Cerebellar nuclear complex (tissue), 1 donor: ENCODE results near the gene GMDS.

ENCODE experiments used
- DNase-seq, 2 experiments: peaks; one replicate each; lab custom pipeline; 2025; lab: John Stamatoyannopoulos, UW

Gene GMDS

DNA sequence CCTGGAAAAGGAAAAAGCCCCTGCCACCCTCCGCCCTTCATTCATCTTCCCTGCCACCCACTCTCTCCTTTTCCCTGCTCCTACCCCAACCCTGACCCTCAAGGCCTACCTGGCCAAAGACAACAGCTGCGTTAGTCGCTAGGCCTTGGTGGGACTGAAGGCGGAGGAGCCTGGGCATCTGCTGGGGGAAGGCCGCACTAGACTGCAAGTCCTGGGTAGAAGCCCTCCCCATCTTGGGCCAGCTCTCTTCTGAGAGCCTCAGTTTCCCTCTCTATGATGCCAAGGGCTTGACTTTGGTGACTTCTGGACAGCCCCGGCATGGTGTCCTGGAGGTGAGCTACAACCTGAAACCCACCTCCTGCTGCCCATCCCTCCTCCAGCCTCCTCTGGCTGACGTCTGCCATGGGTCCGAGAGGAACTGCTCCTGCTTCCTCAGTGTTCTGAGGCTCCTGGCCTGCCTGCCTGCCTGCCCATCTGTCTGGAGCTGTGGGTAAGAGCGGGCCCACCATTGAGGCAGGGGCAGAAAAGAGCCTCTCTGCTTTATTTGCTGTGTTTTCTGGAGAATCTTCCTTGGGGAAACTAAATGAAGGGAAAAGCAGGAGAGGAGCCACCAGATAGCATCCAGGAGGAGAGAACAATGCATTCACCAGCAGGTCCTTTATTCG, 643.2 kb downstream of the GMDS start:
- DNase-seq, result no peak

DNA sequence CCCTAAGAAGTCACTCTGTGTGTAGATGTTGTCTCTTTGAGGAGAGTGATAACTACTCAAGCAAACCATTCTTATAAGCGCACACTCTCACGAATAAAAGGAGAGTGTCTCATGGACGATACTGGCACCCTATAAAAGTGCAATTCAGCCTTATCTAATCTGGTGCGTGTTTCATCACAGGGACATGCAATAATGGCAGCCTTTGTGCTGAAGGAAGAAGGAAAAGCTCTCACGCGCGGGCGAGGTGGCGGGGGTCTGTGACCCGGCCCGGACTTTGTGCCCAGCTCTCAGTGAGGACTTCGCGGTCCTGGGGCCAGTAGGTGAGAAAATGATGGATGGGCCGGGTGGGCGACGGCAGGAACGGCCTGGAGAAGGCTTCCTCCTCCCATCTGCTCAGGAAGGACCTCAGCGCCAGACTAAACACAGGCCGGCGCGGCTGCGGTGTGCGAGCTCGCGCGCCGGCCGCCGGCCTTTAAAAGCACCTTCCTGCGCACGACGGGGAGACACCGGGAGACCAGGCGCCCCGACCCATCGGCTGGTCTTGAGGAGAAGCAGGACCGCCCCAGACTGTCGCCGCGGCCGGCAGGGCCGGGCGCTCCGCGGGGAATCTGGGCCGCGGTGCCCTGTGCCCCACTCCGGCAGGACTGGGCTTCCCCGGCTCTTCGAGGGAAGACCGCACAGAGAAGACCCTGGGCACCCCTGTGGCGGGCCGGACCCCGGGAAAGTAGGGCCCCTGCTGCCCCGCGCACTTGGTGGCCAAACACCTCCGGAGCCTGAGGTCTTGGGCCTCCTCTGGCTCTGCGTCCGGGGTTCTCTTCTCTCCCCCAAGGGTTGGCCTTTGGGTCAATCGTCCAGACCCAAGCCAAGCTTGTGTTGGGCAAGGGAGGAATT, 644.0 kb downstream of the GMDS start:
- DNase-seq, result no peak

DNA sequence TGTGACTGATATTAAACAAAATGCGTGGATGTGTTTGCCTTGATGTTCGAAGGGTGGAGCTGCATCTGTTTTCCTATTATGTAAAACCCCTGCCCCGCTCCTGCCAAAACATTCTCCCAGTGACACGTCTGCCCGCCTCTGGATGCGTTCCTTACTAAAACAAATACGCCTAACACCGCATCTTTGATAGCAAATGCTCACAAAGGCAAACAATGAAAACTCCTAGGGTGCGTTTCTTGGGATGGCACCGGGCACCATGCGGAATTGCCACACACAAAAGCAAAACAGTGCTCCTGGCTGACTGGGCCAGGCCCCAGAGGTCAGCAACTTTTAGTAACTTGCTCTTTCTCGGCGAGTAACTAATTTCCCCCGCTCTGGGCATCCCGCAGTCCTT, 644.6 kb downstream of the GMDS start:
- DNase-seq, result no peak

DNA sequence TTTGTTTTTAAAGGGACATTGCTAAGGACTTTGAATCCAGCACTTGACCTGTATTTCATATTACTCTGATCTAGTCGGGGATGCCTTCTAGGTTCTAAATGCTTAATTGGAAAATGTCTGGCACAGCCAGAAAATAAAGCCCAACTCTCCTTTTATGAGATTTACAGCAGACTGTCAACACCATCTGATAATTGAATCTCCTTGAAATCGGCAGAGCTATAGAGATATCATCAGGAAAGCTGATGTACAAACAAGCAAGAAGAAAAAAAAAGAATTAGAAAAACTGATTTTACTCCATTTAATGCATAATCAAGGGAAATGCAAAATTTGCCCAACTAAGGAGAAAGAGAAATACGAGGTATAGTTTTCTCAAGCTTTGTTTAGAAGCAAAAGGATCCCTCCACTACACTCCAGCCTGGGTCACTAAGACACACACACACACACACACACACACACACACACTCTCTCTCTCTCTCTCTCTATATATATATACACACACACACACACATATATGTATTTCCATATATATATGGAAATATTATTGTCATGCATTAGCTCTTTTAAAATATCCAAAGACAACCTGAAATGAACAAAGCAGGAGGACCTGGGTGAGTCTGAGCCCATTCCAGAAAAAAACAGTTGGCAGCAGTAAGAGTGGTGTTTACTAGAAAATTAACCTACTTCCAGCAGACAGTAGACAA, 645.2 kb downstream of the GMDS start:
- DNase-seq, result no peak

DNA sequence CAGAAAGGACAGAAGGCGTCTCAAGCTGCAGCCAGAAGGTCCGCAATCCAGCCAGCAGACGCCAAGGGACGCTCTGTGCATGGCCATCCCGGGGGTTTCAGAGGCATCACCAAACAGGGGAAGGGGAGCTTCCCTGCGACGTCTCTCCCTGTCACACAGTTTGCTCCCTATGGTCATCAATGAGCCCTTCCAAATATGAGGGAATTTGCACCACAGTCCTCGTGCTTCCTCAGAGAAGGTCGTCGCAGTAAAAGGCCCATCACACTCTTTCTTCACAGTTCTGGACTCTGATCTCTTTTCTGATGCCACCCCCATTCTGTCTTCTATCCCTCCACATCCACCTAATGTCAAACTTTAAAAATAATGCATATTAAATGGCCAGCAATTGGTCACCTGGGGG, 645.9 kb downstream of the GMDS start:
- no peak for DNase-seq

DNA sequence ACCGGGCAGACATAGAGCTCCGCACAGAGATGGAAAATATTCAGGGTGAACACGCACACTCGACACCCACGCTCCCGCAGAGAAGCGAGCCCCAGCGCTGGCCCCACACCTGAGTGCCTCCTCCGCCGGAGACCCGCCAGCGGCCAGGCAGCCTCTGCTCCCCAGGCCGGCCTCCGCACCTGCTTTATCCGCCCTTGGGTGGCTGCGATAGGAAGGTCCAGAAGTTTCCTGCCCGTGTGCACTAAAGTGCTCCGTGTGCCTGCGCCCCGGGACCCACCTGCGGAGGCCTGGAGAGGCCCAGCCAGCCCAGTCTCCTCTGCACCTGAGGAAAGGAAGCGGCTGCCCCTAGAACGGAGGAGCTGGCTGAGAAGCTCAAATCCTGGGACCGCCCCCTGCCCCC, 646.5 kb downstream of the GMDS start:
- DNase-seq, result no peak

DNA sequence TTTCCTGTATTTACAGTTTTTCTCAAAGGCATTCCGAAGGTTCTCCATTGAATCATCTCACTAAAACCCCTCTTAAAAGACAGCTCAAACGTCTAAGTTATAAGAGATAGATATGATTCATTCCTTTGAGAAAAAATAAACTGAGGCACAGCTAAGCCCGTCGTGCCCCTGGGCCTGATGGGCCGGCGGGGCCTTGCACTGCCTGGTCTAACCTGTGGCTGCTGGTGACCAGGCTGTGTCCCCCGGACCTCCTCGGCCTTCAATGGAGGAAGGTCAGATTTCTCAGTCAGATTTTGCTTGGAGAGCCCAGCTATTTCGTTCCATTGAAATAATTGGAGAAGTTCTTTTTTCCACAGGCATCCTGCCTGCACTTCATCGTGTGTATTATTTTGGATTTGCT, 647.0 kb downstream of the GMDS start:
- no peak for DNase-seq

DNA sequence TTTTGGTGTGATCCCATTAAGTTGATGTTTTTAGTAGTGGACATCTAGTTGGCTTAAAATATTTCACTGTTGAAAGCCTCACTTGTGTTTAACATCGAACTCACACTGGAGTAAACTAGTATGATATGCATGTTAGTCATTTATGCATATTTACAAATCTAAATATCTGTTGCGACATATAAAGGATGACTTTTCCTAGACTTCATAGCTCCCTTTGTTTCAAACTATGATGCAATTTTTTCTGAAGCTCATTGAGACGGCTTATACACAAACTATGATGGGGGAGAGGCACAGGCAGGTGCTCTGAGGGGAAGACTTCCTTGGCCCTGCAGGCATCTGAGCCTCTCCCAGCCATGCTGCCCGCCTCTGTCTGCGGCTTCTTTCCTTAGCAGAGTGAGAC, 647.5 kb downstream of the GMDS start:
- no peak for DNase-seq

DNA sequence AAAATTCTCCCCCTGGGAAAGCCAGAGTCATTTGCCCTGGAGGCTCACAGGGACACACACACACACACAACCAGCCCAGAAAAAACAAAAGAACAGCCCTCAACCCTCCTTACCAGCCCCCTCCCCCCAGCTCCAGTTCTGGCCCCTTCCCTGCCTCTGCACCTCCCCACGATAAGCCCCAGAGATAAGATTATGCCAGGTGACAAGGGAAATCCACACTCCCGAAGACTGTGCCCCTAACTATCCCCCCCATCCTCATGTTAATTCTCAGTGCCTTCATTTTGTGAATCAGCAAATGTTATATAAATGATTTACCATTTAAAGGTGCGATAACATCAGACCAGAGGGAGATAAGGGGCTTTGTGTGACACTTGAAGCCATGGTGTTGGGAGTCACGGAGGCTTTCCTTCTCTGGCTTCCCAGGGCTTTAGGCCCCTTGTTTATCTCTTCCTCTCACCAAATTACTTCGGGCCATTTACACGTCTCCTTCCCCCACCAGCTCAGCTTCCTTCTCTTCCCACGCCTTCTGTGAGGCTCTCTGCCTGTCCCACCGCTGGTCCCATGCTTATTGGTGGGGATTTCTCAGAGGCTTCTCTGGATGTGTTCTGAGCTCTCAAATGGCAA, 648.2 kb downstream of the GMDS start:
- DNase-seq, result no peak

DNA sequence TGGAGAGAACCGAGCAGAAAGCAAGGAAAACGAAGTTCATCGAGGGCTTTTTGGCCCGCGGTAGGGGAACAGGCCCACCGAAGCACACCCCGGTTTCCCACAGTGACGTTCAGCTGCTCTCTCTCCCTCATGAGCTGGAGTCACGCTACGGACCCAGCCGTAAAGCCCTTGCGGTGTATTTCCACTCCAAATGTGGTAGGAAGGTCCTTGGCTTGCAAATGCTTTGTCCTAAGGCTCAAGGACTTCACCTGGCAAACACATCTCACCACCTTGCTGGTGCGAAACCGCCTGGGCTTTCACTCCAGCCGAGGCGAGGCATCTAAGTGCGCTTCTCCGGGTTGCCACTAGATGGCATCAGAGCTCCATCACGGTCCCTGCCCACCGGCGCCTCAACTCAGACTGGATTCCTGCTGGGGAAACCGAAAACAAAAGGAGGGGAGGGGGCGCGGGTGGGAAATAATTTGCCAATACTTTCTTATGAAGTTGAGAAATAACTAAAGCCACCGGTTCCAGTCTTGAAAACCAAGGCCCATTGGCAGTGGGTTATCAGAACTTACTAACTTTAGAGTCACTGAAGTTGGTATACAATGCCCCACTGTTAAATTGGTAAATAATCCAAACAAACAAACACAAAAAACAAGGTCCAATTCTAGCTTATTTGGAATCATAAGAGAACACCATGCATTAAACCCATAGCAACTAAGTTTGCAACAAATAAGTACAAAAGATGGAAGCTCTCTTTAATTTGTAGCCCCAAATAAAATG, 649.1 kb downstream of the GMDS start:
- DNase-seq, result no peak

DNA sequence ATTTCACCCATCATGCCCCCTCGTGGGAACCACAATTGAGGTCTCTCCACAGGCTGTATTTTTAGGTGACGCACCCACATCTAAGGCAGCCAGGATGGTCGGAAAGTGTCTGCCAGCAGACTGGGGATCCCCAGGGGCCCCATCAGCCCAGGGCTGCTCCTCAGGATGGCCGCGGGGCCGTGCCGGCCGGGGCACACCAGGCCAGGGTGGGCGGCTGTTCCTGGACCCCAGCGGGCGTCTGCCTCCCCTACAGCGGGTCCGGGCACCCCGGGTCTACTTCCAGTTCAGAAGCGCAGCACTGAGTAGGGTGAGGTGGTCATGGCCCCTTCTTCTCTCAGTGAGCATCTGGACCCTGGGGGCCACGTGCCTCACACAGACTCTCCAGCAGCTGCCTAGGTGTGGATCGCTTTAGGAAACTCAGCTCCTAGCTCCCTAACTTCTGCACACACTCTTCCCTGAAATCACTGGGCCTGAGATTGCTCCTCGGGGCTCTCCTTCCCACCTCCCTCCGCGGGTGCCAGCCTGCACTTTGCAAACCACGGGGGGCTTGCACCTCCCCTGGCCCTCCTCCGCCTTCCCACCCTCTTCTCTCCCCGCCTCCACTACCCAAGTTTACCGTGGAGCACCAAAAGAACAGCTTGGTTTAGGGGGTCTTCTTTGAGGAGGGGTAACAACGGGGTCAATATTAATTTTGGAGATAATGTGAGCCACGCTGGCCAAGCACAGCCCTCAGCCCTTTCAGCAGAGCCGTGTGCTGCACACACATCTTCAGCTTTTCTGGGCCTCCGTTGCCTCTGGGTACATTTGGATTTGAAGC, 649.9 kb downstream of the GMDS start:
- no peak for DNase-seq

DNA sequence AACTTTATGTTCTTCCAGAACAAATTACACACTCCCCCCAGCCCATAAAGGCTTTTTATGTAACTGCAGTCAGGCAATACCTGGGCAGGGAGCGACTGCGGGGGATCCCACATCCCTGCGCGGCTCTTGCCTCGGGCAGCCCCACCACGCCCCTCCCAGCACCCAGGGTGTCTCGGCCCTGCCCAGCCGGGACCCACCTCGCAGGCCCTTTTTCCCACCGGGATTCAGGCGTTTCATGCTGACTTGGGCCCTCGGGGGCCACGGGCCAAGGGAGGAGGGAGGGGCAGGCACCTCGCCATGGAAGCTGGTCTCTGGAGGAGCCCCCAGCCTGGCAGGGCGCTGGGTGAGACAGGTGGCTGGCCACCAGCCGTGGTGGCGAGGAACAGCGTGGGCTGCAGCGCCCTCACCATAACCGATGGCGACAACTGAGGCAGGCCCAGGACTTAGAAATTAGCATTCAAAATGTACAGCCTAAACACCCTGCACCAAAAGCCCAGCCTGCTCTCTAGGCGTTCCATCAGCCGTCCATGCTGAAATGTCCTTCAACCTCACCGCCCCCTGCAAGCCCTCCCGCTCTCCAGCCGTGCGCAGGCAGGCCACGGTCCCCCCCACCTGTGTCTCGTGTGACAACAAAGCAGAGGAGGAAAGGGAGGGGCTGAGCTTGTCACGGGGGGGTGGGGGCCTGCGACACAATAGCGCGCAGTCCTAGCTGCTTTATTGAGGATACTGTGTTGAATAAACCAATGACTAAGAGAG, 650.8 kb downstream of the GMDS start:
- no peak for DNase-seq

DNA sequence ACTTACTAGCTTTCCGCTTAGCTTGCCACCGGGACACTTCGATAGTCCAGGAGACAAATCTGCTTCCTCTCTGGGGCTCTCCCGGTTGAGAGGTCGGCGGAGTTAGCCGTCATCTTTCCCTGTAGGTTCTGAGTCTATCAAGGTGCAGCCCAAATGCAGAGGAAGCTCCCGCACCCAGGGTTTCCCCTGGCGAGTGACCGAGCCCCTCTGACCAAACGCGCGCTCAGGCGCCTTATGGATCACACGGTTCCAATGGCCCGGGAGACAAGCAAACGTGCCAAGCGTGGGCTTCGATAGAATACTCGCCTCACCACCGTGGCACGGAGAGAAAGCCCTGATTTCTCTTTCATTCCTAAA, 651.5 kb downstream of the GMDS start:
- DNase-seq, result no peak

DNA sequence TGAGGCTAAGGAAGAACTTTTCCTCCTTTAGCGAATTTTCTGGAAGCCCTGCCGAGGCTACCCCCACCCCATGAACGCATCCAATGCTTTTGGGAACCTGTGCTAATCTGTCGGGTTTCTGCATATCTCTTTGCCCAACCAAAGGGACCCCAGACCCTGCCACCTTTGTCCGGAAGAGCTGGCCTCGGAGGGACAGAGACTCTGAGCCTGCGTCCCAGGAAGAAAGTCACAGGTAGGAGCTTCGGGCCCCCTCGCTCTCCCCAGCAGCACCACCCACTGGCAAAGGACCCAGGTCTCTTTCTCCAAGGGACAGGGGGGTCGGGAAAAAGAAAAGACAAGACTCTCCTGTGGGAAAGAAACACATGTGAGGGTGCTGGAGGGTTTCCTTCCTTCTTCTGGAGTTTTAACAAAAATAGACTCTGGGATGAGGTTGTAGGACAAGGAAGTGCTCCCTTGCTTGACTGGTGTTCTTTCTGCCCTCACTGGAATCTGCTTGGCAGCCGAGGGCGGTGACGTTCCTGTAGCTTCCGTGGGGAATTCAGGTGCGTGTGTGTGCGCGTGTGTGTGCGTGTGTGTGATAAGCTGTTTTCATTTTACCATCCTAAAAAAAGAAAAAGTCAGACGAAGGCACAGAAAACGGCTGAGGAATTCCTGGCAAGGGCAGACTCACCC, 652.0 kb downstream of the GMDS start:
- DNase-seq, result no peak

DNA sequence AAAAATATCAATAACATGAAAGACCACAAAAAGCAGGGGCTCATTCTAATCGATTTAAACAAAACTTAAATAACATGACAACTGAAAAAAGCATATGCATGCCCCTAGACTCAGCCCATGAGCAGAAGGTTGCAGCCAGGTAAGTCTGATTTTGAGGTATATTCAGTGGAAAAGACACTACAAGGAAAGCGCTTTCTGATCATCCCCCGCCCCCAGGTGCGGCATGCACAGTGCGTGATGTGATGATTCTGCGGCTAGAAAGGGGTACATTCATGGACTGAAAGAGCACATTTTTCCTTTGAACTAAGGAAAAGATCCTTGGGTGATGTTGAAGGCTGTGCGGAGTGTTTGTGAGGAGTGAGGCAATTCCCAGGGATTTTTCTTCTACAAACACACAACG, 652.6 kb downstream of the GMDS start:
- no peak for DNase-seq

DNA sequence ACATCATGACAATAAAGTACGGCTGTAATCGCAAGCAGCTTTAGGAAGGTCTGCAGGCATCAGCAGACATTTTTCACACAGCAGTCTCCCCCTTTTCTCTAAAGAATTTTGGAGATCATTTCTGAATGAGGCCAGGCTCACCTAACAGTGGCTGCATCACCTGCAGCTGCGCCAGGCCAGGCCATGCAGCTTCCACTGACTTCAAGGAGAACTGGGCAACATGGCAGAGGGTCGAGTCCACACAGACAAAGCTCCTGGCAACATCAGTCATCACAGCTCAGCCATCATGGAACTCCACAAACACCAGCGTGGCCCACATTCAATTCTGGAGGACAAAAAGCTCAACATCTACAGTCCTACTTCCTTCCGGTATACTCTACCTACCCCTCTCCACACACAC, 653.5 kb downstream of the GMDS start:
- DNase-seq, result no peak

DNA sequence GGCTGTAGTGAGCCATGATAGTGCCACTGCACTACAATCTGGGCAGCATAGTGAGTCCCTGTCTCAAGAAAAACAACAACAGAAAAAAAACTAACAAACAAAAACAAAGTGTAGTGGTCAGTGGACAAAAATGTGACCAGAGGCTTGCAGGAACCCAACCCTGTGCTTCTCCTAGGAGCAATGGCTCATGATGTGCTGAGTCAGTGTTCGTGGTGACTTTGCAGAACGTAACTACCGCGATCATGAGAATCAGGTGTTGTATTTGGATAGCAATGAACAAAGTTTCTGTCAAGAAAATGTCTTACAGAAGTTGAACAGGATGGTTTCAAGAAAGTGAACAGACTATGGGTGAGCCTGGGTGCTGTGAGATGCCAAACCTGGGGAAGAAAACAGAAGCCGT, 654.2 kb downstream of the GMDS start:
- DNase-seq, result no peak

DNA sequence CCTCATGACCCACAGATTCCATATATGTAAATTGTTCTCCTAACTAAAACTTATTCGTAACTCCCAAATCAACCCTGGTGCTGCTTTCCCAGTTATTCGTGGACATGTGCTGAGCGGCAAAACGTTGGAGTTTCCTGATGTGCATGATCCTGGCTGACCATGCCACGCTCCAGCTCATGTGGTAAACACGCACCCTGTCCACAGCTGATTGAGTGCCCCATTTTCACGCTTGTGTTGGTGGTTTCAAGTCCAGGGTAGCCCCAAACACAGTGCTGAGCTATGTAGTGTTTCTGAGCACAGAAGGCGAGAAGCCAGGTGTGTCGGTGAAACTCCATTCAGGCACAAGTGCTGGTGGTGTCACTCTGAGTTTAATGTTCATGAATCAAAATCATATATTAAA, 654.8 kb downstream of the GMDS start:
- DNase-seq, result no peak

DNA sequence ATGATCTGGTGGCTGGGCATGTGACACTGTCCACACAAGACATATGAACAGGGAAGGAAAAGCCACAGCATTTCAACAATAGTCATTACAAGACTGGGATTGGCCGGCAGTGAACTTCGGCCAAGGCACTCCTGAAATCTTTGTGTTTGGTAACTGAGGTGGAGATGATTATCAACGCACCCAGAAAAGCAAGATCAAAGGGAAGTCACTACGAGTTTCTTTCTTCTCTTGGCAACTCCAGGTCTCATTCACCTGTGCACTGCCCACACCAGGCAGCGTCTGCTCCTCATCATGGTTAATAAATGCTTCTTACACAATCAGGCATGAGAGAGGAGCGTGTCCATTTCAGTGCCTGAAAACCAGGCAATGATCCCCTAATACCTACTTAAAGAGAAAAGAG, 656.2 kb downstream of the GMDS start:
- DNase-seq, result no peak

DNA sequence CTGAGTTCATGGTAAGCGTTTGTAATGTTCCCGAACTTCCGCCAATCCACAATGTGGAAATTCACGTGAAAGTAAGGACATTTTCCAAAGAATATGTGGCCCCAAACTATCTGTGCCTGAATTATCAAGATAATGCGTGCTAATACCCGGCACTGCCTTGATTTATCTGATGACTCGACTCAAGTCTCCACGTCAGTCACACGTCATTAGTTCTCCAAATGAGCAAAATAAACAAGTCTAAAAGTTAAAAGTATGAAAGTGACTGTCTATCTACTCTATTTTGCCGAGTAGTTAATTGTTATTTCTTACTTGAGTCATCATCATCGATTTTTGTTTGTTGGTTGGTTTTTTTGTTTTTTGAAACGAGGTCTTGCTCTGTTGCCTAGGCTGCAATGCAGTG, 657.4 kb downstream of the GMDS start:
- DNase-seq, result no peak
